C4-2B (cell line): ENCODE results near the gene CMBL.

Experiments
- H3K27ac ChIP-seq: fragments of 450-650 bp; 2 replicates; pipeline ENCODE4 v1.5.1; 2017
- CTCF ChIP-seq: fragments of 450-650 bp; conservative IDR thresholded peaks from 2 replicates; pipeline ENCODE4 v1.5.1; 2017; ENCODE audit warnings: mild to moderate bottlenecking
- ZFX ChIP-seq: fragments of 450-650 bp; IDR thresholded peaks from 2 replicates; pipeline ENCODE4 v1.6.1; 2017

The CMBL gene

GRCh38 chr5:10233505-10233904 is 74.2 kb downstream of the CMBL start:
- TF ChIP-seq ZFX (no peak), CTCF (peak; percentile 41)
- H3K27ac ChIP-seq: no peak overlapping the region

GRCh38 chr5:10233011-10233410 is 74.7 kb downstream of the CMBL start:
- H3K27ac ChIP-seq: no peak overlapping the region

GRCh38 chr5:10232386-10232785 is 75.3 kb downstream of the CMBL start:
- no peak overlapping the region for H3K27ac ChIP-seq

More at GRCh38 chr5:10233011-10233410, 74.7 kb downstream of the CMBL start:
- no peak for TF ChIP-seq CTCF
- TF ChIP-seq ZFX: no peak

GRCh38 chr5:10229306-10230048 is 78.2 kb downstream of the CMBL start:
- H3K27ac ChIP-seq: no peak overlapping the region
- TF ChIP-seq CTCF (peak; percentile 17; the same call in 1 of the 2 replicates), ZFX (no peak)

More at GRCh38 chr5:10232386-10232785, 75.3 kb downstream of the CMBL start:
- TF ChIP-seq ZFX: no peak
- TF ChIP-seq CTCF: no peak

GRCh38 chr5:10228288-10228687 is 79.4 kb downstream of the CMBL start:
- H3K27ac ChIP-seq: no peak overlapping the region
- TF ChIP-seq CTCF: no peak
